Middle frontal gyrus (tissue), 1 donor: Measurements from ENCODE around the gene AP5B1.

ENCODE experiments used
- DNase-seq: peaks from one replicate; pipeline ENCODE4 v3.0.0-alpha.2; 2015; ENCODE audit warnings: low spot score; ENCODE audit errors: extremely low spot score

The AP5B1 gene

GRCh38 chr11:65801153-65801987, 20.6 kb upstream of the AP5B1 start:
- DNase-seq, result no peak

DNA sequence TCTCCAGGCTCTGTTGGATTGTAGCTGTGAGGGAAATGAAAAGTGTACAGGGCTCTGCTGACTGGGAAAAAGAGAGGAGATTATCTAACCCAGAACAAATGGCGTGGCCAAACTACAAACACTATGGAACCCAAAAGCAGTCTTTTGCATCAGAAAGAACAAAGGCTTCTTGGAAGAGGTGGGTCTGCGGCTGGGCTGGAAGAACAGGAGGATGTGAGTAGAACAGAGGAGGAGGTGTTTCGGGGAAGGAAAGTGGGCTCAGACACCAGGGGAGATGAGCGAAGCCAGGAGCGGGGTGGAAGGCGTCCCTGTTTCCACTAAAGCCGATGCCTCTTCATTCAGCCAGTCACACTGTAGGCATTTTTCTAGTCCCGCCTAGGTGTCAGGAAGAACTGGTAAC, 18.1 kb upstream of the AP5B1 start:
- DNase-seq, result no peak

- DNase-seq, result no peak
Observed at GRCh38 chr11:65797711-65798110, 16.9 kb upstream of the AP5B1 start.

DNA sequence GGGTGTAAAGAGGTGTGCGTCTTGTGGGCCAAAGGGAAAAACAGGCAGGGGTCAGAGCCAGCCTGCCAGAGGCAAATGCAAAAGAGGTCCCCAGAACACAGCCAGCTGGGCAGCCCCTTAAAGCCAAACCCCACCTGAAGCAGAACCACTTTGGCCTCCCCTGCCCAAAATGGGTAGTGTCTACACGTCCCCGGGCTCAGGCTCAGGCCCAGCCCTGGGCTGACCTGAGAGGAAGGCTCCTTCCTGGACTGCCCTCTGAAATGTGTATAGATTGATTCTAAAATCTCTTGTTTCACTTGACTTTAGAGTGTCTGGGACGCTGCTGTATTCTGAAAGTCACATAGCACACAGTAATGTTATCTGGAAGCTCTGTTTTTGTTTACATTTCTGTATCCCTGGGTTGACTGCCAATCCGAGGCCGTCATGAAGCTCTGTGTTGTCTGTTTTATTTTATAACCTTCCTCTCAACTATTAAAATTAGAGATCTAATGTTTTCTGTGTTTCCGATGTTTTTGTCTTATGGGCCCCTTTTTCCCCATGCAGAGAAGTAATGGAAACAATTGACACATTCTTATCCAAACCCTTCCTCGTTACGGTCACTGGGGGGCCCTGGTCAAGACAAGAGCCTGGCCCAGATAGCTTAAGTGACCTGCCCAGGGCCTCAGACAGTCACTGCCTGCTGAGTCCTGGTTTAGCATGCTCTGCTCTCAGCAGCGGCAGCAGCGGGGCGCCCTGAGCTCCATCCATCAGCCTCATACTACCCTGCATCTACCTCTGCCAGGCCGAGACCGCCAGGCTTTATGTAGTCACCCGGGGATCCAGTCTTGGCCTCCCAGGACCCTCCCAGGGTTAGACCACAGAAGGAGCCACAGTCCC, 16.2 kb upstream of the AP5B1 start:
- DNase-seq, result no peak

- no peak for DNase-seq
Observed at GRCh38 chr11:65794570-65795510, 14.1 kb upstream of the AP5B1 start.

- DNase-seq, result no peak
Observed at GRCh38 chr11:65793625-65794400, 13.0 kb upstream of the AP5B1 start.

DNA sequence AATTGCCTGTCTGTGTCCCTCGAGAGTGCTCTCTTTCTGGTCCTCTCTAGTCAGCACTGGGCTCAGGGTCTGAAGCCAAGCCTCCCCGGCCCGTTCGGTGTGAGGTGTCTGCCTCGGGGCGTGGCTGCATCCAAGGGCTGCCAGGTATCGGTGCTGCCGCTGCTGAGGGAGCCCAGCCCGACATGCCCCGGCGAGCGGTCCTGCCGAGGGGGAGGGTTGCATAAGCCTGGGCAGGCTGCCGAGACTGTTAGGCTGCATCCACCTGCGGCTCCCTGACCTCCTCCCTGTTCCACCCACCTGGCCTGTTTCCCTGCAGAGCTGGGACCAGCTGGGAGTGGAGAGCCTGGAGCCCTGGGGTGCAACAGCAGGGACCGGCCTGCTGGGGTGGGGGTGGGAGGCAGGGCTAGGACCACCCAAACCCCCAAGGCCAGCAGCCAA, 12.4 kb upstream of the AP5B1 start:
- no peak for DNase-seq

DNA sequence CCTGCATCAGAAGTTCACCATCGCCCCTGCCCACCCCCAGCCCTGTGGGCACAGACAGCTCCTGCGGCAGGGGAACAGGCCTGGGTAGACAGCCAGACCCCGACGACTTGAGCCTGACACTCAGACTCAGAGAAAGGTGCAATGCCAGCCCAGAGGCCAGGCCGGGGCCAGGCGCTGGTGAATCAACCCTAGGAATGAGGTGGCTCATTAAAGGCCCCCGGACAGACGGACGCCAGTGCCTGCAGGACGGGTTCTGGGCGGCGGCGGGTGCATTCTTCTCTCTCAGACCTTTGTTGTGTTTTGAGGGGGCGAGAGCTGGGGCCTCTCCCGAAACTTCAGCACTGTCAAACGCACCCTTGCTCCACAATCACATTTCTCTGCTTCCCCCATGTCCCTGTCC, 11.7 kb upstream of the AP5B1 start:
- no peak for DNase-seq

DNA sequence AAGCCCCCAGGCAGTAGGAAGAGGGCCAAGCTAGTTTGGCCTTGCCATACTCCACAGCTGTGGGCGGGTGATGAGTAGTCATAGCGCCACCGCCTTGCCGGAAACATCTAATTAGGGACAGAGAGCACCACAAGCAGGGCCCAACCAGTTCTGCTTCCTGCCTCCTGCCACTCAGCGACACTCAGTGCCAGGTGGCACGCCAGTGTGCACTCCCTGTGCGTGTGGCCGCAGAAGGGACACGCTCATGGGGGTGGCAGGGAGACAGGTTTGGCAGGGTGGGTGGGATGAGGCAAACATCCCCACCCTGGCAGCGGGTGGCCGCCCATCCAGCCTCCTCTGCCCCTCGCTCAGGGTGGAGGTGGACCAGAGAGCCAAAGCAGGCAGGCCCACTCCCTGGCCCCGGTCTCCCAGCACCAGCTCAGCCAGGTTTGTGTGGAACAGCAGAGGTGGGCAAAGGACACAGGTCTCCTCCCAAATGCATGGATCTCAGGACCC, 11.0 kb upstream of the AP5B1 start:
- no peak for DNase-seq

GRCh38 chr11:65790902-65791650, 10.3 kb upstream of the AP5B1 start:
- DNase-seq, result no peak

DNA sequence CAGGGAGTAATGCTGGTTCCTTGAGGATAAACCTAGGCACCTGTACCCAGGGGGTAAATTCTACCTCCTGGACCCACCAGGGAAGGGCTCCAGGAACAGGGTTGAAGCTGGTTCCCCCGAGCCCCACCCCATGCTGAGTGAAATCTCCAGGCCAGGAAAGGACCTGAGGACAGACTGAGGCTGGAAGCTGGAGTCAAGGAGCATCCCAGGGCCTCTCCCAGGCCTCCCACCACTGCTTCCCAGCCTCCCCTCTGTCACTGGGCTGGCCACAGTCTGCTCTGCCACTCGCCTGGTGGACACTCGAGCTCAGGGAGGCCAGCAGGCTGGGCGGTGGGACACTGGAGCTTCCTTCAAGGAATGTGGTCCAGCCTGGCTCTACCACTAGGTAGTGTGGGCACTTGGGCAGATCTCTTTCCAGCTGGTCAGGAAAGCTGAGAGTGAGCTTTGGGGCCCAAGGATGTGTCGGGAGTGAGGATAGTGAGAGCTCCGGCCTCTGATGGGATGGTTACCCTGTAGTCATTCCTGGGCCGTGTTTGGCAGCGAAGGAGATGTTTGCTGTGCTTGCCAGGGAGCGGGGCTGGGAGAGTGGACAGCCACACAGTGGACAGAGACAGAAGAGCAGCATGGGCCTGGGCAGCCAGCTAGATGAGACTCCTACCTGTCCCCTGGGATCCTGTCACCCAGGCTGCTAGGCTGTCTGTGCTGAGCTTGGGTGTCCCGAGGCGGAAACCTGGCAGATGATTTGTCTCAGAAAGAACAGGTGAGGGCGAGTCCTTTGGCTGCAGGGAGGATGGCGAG, 9.5 kb upstream of the AP5B1 start:
- DNase-seq, result no peak

GRCh38 chr11:65789230-65790103, 8.7 kb upstream of the AP5B1 start:
- no peak for DNase-seq

DNA sequence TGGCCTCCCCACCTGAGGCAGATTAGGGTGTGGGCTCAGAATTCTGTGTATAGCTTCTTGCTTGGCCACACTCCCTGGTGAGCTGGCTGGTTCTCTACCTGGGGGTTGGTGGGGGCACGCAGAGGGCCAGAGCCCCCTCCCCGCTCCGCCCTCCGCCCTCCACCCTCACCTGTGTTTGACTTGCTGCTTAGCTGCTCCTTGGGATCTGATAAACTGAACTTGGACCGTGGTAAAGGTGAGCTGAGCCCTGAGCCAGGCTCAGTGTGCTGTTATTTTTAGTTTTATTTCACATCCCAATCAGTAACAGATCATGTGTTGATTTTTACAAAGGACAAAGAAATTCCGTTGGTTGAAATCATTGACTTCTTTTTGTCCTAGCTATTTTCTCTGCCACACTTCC, 8.0 kb upstream of the AP5B1 start:
- no peak for DNase-seq

- no peak for DNase-seq
Observed at GRCh38 chr11:65787649-65788622, 7.2 kb upstream of the AP5B1 start.

GRCh38 chr11:65786786-65787636, 6.2 kb upstream of the AP5B1 start, which contains the start of gene OVOL1:
TSS of gene OVOL1 (plus strand) at chr11:65787063. CDS start at chr11:65787374, 311 bp downstream.
- no peak for DNase-seq
